Measurements from ENCODE around the gene CDSN.
A peak's percentile ranks its signal among the peaks of the same experiment; 100 is the strongest.
"Not testable (repeated sequence)": the region's sequence is repeated elsewhere in the genome, so short reads cannot be mapped to it uniquely, and the experiment has no call there.

CDSN gene

DNA sequence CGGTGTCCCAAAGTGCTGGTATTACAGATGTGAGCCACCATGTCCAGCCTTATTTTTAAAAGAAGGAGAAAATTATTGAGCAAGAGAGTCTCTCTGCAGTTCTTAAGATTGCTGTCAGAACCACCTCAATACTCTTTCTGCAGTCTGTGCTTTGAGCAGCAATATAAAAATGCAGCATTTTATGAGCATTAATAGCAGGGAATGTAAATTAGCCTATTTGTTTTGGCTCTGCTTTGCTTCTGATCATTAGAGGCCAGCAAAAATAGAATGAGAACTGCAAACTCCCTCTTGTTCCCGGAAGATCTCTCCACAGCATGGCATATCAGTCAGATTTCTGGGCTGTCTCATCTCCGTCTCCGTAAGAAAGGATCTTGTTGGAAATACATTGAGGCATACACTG, 43.6 kb downstream of the CDSN start:
- no peak overlapping the region for H3K27ac Mint-ChIP-seq
- TF ChIP-seq, protein P1, sequence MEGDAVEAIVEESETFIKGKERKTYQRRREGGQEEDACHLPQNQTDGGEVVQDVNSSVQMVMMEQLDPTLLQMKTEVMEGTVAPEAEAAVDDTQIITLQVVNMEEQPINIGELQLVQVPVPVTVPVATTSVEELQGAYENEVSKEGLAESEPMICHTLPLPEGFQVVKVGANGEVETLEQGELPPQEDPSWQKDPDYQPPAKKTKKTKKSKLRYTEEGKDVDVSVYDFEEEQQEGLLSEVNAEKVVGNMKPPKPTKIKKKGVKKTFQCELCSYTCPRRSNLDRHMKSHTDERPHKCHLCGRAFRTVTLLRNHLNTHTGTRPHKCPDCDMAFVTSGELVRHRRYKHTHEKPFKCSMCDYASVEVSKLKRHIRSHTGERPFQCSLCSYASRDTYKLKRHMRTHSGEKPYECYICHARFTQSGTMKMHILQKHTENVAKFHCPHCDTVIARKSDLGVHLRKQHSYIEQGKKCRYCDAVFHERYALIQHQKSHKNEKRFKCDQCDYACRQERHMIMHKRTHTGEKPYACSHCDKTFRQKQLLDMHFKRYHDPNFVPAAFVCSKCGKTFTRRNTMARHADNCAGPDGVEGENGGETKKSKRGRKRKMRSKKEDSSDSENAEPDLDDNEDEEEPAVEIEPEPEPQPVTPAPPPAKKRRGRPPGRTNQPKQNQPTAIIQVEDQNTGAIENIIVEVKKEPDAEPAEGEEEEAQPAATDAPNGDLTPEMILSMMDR (IDR thresholded peaks at IDR 0.05) = no peak
- H3K4me3 Mint-ChIP-seq = no peak overlapping the region

DNA sequence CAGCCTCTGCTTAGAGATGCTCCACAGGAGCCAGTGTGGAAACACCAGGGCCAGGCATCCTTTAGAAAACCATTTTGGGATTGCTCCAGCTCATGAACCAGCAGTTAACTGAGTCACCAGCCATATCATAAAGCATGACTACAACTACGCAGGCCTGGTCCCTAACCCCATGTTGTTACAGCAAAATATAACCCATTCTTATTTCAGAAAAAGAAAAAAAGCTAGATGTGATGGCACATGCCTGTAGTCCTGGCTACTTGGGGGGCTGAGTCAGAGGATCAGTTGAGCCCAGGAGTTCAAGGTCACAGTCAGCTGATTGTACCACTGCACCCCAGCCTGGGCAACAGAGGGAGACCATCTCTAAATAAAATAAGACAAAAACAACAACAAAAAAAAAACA, 44.7 kb downstream of the CDSN start:
- H3K4me1 Mint-ChIP-seq = peaks cover 8% of the 10 kb centered on the region
- H3K27ac Mint-ChIP-seq = no peak overlapping the region
- no peak for DNase-seq
- TF ChIP-seq, protein P1 (IDR thresholded peaks at IDR 0.05) = no peak
- no peaks in the 10 kb centered on the region for H3K36me3 Mint-ChIP-seq (ENCODE audit: low read depth)
- H3K27me3 Mint-ChIP-seq (ENCODE audit: low read depth, poor library complexity) = no peaks in the 10 kb centered on the region
- no peak overlapping the region for H3K4me3 Mint-ChIP-seq
- H3K9me3 Mint-ChIP-seq = no peaks in the 10 kb centered on the region

More for the DNA sequence above, 43.6 kb downstream of the CDSN start:
- Mint-ChIP-seq H3K36me3 (ENCODE audit: low read depth) (no peaks in the 10 kb centered on the region), H3K4me1 (peaks cover 8% of the 10 kb centered on the region), H3K9me3 (no peaks in the 10 kb centered on the region), H3K27me3 (ENCODE audit: low read depth, poor library complexity) (no peaks in the 10 kb centered on the region)
- DNase-seq = no peak

DNA sequence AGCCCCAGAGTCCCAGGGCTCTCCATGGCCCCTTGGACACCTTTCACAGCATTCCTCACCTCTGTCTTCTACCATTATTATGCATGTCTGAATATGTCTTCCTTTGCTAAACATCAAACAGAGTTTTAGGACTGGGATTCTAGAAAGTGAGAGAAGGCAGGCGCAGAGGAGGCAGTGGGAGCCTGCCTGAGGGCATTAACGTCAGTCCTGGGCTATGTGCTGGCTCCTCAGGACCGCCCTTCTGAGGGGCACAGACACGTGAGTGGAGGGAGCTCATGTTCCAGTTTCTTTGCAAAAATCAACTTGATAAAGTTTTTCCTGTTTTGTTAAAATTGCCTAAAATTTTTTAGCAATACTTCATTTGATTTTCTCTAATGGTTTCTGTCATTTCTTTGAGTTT, 45.8 kb downstream of the CDSN start:
- H3K27me3 Mint-ChIP-seq (ENCODE audit: low read depth, poor library complexity) = no peaks in the 10 kb centered on the region
- H3K36me3 Mint-ChIP-seq (ENCODE audit: low read depth) = no peaks in the 10 kb centered on the region
- no peak for DNase-seq
- no peak overlapping the region for H3K4me3 Mint-ChIP-seq
- H3K4me1 Mint-ChIP-seq = peaks cover 3% of the 10 kb centered on the region
- TF ChIP-seq, protein P1 (IDR thresholded peaks at IDR 0.05) = no peak
- H3K9me3 Mint-ChIP-seq = no peaks in the 10 kb centered on the region
- H3K27ac Mint-ChIP-seq = no peak overlapping the region

DNA sequence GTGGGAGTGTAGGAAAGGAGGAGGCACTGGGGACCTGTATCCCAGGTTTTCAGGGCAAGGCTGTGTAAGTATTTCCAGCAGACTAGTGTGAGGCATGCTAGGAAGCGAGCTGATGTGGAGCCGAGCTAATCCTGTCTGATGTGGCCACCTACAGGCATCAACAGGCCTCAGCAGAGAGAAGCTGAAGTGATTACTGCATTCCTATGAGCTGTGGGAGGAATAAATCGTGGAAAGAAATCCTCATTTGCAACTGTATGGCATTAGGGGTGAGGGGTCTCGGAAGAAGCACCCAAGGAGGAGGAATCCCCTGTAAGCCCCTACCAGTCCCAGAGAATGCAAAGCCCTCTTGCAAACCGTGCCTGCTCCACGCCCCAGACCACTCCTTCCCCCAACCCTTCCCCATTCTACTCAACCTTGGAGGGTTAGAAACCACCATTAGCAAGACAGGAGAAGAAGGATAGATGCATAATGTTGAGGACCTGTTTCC, 49.5 kb downstream of the CDSN start:
- peak; percentile 42 for DNase-seq
- H3K27me3 Mint-ChIP-seq (ENCODE audit: low read depth, poor library complexity) = no peaks in the 10 kb centered on the region
- TF ChIP-seq, protein P1 (IDR thresholded peaks at IDR 0.05) = peak; percentile 46
- H3K9me3 Mint-ChIP-seq = no peaks in the 10 kb centered on the region
- H3K36me3 Mint-ChIP-seq (ENCODE audit: low read depth) = no peaks in the 10 kb centered on the region
- H3K4me3 Mint-ChIP-seq = no peak overlapping the region
- H3K27ac Mint-ChIP-seq = no peak overlapping the region
- H3K4me1 Mint-ChIP-seq = peaks cover 12% of the 10 kb centered on the region

DNA sequence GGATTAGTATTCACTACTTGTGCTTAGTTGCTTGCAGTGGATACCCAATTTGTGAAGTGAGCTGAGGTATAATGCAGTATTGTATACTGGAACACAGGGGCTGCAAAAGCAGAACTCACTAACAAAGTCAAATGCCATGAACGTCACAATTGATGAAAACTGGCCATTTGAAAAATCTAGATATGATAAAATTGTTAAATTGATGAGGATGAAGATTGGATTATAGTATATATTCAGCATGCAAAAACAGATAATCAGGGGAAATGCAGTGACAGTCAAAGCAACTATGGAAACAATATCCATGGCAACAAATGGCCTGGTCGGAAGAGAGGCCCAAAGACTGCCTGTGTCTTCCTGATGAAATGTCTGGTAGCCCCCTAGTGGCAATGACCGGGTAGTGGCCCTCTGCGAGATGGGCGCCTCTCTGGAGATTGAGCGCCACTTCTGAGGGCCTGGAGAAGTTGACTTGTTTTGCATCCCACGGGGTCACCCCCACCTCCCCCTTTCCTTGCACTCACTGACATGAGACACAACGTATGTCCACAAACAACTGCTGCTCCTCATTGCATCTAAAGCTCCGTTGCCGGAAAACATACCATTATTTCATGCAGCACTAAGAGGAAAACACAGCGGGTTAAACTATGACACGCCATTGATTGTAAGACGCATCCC, 51.4 kb downstream of the CDSN start:
- Mint-ChIP-seq H3K36me3 (ENCODE audit: low read depth) (no peaks in the 10 kb centered on the region), H3K4me3 (no peak overlapping the region), H3K27ac (no peak overlapping the region), H3K4me1 (peaks cover 17% of the 10 kb centered on the region), H3K9me3 (no peaks in the 10 kb centered on the region), H3K27me3 (ENCODE audit: low read depth, poor library complexity) (no peaks in the 10 kb centered on the region)
- TF ChIP-seq, protein P1 (IDR thresholded peaks at IDR 0.05) = peak; percentile 94
- DNase-seq = peak; percentile 79

DNA sequence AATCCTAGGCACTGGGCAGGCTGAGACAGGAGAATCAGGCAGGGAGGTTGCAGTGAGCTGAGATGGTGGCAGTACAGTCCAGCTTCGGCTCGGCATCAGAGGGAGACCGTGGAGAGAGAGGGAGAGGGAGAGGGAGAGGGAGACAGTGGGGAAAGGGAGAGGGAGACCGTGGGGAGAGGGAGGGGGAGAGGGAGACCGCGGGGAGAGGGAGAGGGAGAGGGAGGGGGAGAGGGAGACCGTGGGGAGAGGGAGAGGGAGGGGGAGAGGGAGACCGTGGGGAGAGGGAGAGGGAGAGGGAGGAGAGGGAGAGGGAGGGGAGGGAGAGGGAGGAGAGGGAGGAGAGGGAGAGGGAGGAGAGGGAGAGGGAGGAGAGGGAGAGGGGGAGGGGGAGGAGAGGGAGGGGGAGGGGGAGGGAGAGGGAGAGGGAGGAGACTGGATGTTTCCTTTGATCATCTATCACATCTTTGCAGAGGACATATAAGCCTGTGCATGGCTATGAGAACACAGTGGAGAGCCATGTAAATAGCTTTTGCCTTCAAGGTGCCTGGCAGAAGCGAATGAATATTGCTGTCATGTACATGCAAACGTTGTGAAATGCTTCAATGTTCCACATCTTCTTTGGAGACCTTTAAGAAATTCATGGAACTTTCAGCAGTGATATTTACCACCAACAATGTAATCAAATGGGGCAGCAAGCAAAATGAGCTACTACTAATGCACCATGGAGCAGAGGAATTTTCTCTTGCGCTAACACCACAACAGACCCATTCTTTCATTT, 52.2 kb downstream of the CDSN start:
- H3K36me3 Mint-ChIP-seq (ENCODE audit: low read depth); DNase-seq; H3K27me3 Mint-ChIP-seq (ENCODE audit: low read depth, poor library complexity); H3K9me3 Mint-ChIP-seq; H3K4me3 Mint-ChIP-seq; H3K27ac Mint-ChIP-seq: not testable (repeated sequence)
- peaks cover 17% of the 10 kb centered on the region for H3K4me1 Mint-ChIP-seq

DNA sequence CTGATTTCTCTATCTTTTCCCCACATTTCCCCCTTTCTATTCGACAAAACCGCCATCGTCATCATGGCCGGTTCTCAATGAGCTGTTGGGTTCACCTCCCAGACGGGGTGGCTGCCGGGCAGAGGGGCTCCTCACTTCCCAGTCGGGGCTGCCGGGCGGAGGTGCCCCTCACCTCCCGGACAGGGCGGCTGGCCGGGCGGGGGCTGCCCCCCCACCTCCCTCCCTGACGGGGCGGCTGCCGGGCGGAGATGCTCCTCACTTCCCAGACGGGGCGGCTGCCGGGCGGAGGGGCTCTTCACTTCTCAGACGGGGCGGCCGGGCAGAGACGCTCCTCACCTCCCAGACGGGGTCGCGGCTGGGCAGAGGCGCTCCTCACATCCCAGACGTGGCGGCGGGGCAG, 53.2 kb downstream of the CDSN start:
- not testable (repeated sequence) for H3K27me3 Mint-ChIP-seq (ENCODE audit: low read depth, poor library complexity); H3K27ac Mint-ChIP-seq

More for the DNA sequence above, 53.2 kb downstream of the CDSN start:
- H3K36me3 Mint-ChIP-seq (ENCODE audit: low read depth); DNase-seq; H3K9me3 Mint-ChIP-seq; H3K4me3 Mint-ChIP-seq: not testable (repeated sequence)
- H3K4me1 Mint-ChIP-seq = peaks cover 17% of the 10 kb centered on the region
